MCF 10A (cell line): ENCODE results near the gene PCDH8. TPM values are rescaled to one million over a fixed set of nuclear protein-coding genes. Genes with fewer than 3 reads are reported as not detected.

Source experiments
- BruUV-seq: library from RNA; stranded (reverse); fragments of 400-500 nt; replicated peaks from 2 replicates; lab custom pipeline; 2021; lab: Mats Ljungman, UMichigan
- CTCF ChIA-PET: fragments of 300-600 bp; sonication (Branson Sonifier 250); formaldehyde crosslinking; extraction: SDS; loops from one replicate; lab custom pipeline; 2021; ENCODE audit warnings: antibody characterized with exemption, inconsistent platforms; lab: Yijun Ruan, JAX
- POLR2A ChIA-PET: fragments of 300-600, 350-650 bp; sonication (Branson Sonifier 250); formaldehyde crosslinking; extraction: SDS; loops from one replicate; lab custom pipeline; 2020; ENCODE audit warnings: antibody characterized with exemption, inconsistent platforms; lab: Yijun Ruan, JAX
- DNase-seq: peaks from one replicate; pipeline ENCODE4 v3.0.0-alpha.2; 2018; ENCODE audit not compliant: unreplicated experiment
- H3K27ac Mint-ChIP-seq: one replicate; pipeline ENCODE4 v1.8.0; 2022; ENCODE audit warnings: mild to moderate bottlenecking, low read depth, mixed read lengths; ENCODE audit not compliant: unreplicated experiment
- H3K27me3 Mint-ChIP-seq: one replicate; pipeline ENCODE4 v1.8.0; 2022; ENCODE audit warnings: mixed read lengths; ENCODE audit not compliant: insufficient read depth, unreplicated experiment
- H3K36me3 Mint-ChIP-seq: one replicate; pipeline ENCODE4 v1.8.0; 2022; ENCODE audit warnings: mild to moderate bottlenecking, moderate library complexity, mixed read lengths; ENCODE audit not compliant: insufficient read depth, unreplicated experiment
- H3K4me1 Mint-ChIP-seq: one replicate; pipeline ENCODE4 v1.8.0; 2022; ENCODE audit warnings: mixed read lengths; ENCODE audit not compliant: insufficient read depth, unreplicated experiment
- H3K4me3 Mint-ChIP-seq: one replicate; pipeline ENCODE4 v1.8.0; 2022; ENCODE audit warnings: mild to moderate bottlenecking, moderate library complexity, mixed read lengths; ENCODE audit not compliant: unreplicated experiment
- H3K9me3 Mint-ChIP-seq: one replicate; pipeline ENCODE4 v1.8.0; 2022; ENCODE audit warnings: mixed read lengths; ENCODE audit not compliant: unreplicated experiment
- CTCF ChIP-seq: fragments of 200-600 bp; IDR thresholded peaks from one replicate; pipeline ENCODE4 v1.8.0; 2022; ENCODE audit warnings: antibody characterized with exemption, mild to moderate bottlenecking; ENCODE audit not compliant: unreplicated experiment
- intact Hi-C: fragments of 100-400 bp; cut with micrococcal nuclease; formaldehyde crosslinking; loops from 2 replicates; pipeline ENCODE4 v1.14.1; 2022
- total RNA-seq: library from RNA; stranded (reverse); gene quantifications from 2 replicates; pipeline ENCODE4 v1.2.3, GENCODE V29; 2022

PCDH8 gene
- total RNA-seq, 1 experiment from 2014 or later: not detected

DNA sequence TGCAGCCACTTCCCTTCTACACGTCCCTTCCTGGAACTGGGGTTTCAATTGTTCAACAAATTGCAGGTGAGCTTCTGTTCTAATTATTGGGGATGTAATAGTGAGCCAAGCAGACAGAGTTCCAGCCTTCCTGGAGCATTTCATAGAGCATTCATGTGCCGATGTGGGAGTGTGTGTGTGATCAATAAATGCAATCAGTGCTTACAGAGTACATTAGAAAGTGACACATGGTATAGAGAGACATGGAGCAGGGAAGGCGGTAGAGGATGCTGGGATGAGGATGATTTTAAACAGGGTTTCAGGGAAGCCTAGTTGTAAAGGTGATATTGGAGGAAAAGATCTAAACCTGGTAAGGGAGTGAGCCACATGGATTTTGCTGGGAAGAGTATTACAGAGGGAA lies 21.7 kb upstream of the PCDH8 start:
- BruUV-seq: no TSS peak
- H3K36me3 Mint-ChIP-seq: no peaks in the 10 kb centered on the region
- ChIA-PET CTCF (interaction anchor here (2.0 kb wide), 1 partner anchor 98 kb away, joined by 8 read pairs; no protein-coding TSS in a partner anchor), POLR2A (interaction anchor here (0.6 kb wide), 1 partner anchor 986 kb away, joined by 4 read pairs; no protein-coding TSS in a partner anchor)
- DNase-seq: no peak
- H3K4me3 Mint-ChIP-seq: no peak overlapping the region
- H3K9me3 Mint-ChIP-seq: peaks cover 10% of the 10 kb centered on the region
- H3K27ac Mint-ChIP-seq: no peak overlapping the region
- intact Hi-C loops: no loop called here
- no peaks in the 10 kb centered on the region for H3K27me3 Mint-ChIP-seq
- no peaks in the 10 kb centered on the region for H3K4me1 Mint-ChIP-seq
- no peak for TF ChIP-seq CTCF

DNA sequence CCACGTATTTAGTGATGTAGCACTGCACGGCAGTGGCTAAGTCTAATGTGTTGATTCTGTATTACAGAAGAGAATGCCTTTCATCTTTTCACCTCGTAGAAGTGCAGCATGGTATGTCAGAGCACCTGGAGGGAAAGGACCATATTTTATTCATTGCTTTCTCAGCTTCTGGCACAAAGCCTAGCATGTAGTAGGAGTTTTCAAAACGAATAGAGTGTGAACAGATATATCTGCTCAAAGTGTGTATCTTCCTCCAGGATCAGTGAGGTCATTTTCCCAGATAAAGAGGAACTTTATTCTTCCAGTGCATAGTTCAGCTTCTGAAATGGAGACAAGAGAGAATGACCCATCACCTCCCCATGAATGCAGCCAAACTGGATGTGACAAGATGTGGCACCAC lies 21.2 kb upstream of the PCDH8 start:
- no peak overlapping the region for H3K4me3 Mint-ChIP-seq
- H3K36me3 Mint-ChIP-seq: peaks cover 1% of the 10 kb centered on the region
- BruUV-seq: no TSS peak
- H3K9me3 Mint-ChIP-seq: peaks cover 7% of the 10 kb centered on the region
- CTCF ChIA-PET: interaction anchor here (0.6 to 2.0 kb wide), 2 partner anchors 18 to 98 kb away, joined by 3 to 8 read pairs; no protein-coding TSS in a partner anchor
- intact Hi-C loops: loop anchor here (10.0 kb wide), 2 partner anchors 285 to 325 kb away; no protein-coding TSS in a partner anchor
- H3K27me3 Mint-ChIP-seq: no peaks in the 10 kb centered on the region
- POLR2A ChIA-PET: interaction anchor here (0.6 kb wide), 1 partner anchor 987 kb away, joined by 4 read pairs; no protein-coding TSS in a partner anchor
- TF ChIP-seq CTCF: no peak
- DNase-seq: no peak
- H3K27ac Mint-ChIP-seq: no peak overlapping the region
- no peaks in the 10 kb centered on the region for H3K4me1 Mint-ChIP-seq

GRCh38 chr13:52869050-52869449 lies 20.6 kb upstream of the PCDH8 start:
- no peak for TF ChIP-seq CTCF
- no peaks in the 10 kb centered on the region for H3K4me1 Mint-ChIP-seq
- ChIA-PET POLR2A (interaction anchor here (0.9 kb wide), 1 partner anchor 18 kb away, joined by 3 read pairs; no protein-coding TSS in a partner anchor), CTCF (interaction anchor here (0.6 to 2.0 kb wide), 2 partner anchors 18 to 99 kb away, joined by 3 to 8 read pairs; no protein-coding TSS in a partner anchor)
- H3K27ac Mint-ChIP-seq: no peak overlapping the region
- no TSS peak for BruUV-seq
- no peak overlapping the region for H3K4me3 Mint-ChIP-seq
- H3K27me3 Mint-ChIP-seq: no peaks in the 10 kb centered on the region
- no peak for DNase-seq
- intact Hi-C loops: loop anchor here (10.0 kb wide), 2 partner anchors 286 to 326 kb away; no protein-coding TSS in a partner anchor
- peaks cover 3% of the 10 kb centered on the region for H3K9me3 Mint-ChIP-seq
- peaks cover 6% of the 10 kb centered on the region for H3K36me3 Mint-ChIP-seq

DNA sequence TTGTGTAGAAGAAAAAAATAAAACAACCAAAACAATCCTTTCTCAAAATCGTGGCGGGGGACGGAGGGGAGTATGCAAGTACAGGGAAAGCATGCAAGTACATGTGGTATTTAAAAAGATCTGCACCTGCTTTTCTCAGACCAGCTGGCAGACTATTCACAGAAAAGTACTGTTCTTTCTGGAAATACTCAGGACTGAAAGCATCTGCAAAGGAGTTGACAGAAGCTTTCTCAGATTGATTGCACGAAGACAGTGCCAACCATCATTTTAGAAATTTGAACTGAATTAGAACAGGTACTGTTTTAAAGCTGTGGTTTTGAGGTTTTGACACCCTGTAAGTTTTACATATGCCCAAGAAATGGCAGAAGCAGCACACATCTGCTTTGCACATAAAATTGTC lies 19.8 kb upstream of the PCDH8 start:
- ChIA-PET POLR2A (interaction anchor here (0.9 kb wide), 1 partner anchor 17 kb away, joined by 3 read pairs; no protein-coding TSS in a partner anchor), CTCF (interaction anchor here (0.7 to 10.1 kb wide), 3 partner anchors 8 to 101 kb away, joined by 3 to 111 read pairs (median 8); no protein-coding TSS in a partner anchor)
- no peak for TF ChIP-seq CTCF
- no peak overlapping the region for H3K27ac Mint-ChIP-seq
- DNase-seq: no peak
- H3K27me3 Mint-ChIP-seq: no peaks in the 10 kb centered on the region
- BruUV-seq: no TSS peak
- no peaks in the 10 kb centered on the region for H3K4me1 Mint-ChIP-seq
- H3K36me3 Mint-ChIP-seq: peaks cover 6% of the 10 kb centered on the region
- intact Hi-C loops: loop anchor here (10.0 kb wide), 2 partner anchors 287 to 327 kb away; no protein-coding TSS in a partner anchor
- H3K4me3 Mint-ChIP-seq: no peak overlapping the region
- H3K9me3 Mint-ChIP-seq: no peaks in the 10 kb centered on the region
